Thyroid gland (tissue), 4 donors: Measurements from ENCODE around the gene CDC14A. TPM values are rescaled to one million over a fixed set of nuclear protein-coding genes. Genes with fewer than 3 reads are reported as not detected.
A peak's percentile ranks its signal among the peaks of the same experiment; 100 is the strongest.

Source experiments
- DNase-seq, 2 donors: peaks; one replicate each; pipeline ENCODE4 v3.0.0-alpha.2; 2019
- H3K27ac ChIP-seq, 3 donors: fragments of 200-600 bp; sonication (generic); 1 replicate in 2 of 3; 2 replicates in 1 of 3; pipeline ENCODE4 v1.5.1; 2016 to 2019; ENCODE audit warnings: mild to moderate bottlenecking in 1 of 3, moderate library complexity in 1 of 3
- H3K27me3 ChIP-seq: fragments of 200-600 bp; sonication (generic); one replicate; pipeline ENCODE4 v1.5.1; 2019
- H3K36me3 ChIP-seq, 2 donors: fragments of 200-600 bp; sonication (generic); one replicate each; pipeline ENCODE4 v1.5.1; 2016 to 2019
- H3K4me1 ChIP-seq, 2 donors: fragments of 200-600 bp; sonication (generic); one replicate each; pipeline ENCODE4 v1.5.1; 2017 to 2019
- H3K4me3 ChIP-seq, 3 donors: fragments of 200-600 bp; sonication (generic); replicated peaks in 1 of 3; 1 replicate in 2 of 3; 2 replicates in 1 of 3; pipeline ENCODE4 v1.5.1; 2016; ENCODE audit warnings: mild to moderate bottlenecking in 1 of 3
- H3K9me3 ChIP-seq: fragments of 200-600 bp; sonication (generic); one replicate; pipeline ENCODE4 v1.5.1; 2017
- CTCF ChIP-seq, 6 experiments: fragments of 200-600 bp in 3 of 6; fragments of 450-650 bp in 3 of 6; sonication (generic) in 3 of 6; IDR thresholded peaks; one replicate each; pipeline ENCODE4 v1.5.1; 2016 to 2019; ENCODE audit warnings: antibody characterized with exemption in 6 of 6, mild to moderate bottlenecking in 2 of 6, inconsistent platforms in 1 of 6, moderate library complexity in 1 of 6
- POLR2A ChIP-seq, 2 donors: fragments of 450-650 bp; IDR thresholded peaks; one replicate each; pipeline ENCODE4 v1.6.1; 2017; ENCODE audit warnings: antibody characterized with exemption in 2 of 2, mild to moderate bottlenecking in 2 of 2, moderate library complexity in 1 of 2
- WGBS, 2 donors: methylation state at CpG; one replicate each; pipeline ENCODE4 v1.1.5; 2017; 5-methylcytosine and 5-hydroxymethylcytosine counted together
- intact Hi-C: fragments of 100-400 bp; cut with DNase I; formaldehyde crosslinking; loops from one replicate; pipeline ENCODE4 v1.15.1; 2023
- total RNA-seq, 4 donors: library from RNA; depleted of rRNA; stranded (reverse); fragments of >200 nt; gene quantifications; one replicate each; pipeline ENCODE4 v1.2.3, GENCODE V29; 2016

The CDC14A gene
- total RNA-seq, 4 donors from 2014 or later: 17.1 to 32.8 (median 28.0) TPM

DNA sequence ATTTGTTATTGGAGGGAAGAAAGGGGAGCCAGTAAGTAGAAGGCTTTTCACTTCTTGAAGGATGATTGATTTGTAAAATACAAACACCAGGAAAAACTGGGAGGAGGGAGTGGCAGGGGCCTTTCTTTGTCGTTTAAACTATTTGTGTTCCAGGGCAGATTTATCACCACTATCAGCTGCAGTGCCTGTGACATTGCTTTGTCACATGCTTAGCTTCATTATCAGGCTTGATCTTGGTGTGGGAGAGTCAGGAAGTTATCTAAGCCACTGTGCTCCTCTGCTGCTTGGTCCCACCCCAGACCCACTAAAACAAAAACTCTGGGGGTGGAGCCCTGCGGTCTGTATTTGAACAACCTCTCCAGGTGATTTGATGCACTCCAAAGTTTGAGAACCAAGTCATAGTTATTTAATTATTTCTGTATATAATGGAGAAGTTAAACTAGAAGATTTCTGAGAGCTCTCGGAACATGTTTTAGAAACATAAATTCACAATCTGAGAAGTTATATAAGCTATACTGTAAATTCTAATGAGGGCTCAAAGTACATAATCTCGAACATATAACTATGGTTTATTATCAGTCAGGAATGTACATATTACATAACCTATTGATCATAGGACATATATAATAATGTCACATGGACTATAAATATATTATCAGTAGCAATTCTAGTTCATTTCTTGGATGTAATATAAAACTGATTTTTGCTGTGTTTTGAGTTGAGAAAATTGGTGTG lies 87.9 kb downstream of the CDC14A start:
- Histone ChIP-seq H3K4me1 (peaks cover 6 to 8% of the 10 kb centered on the region in 2 donors), H3K27me3 (no peaks in the 10 kb centered on the region), H3K27ac (peak overlapping the region in 1 of 3 donors; percentile 3), H3K36me3 (no peaks in the 10 kb centered on the region), H3K4me3 (no peak overlapping the region), H3K9me3 (no peaks in the 10 kb centered on the region)
- TF ChIP-seq CTCF (IDR thresholded peaks at IDR 0.05): no peak
- no peak for TF ChIP-seq POLR2A (IDR thresholded peaks at IDR 0.05)
- DNase-seq: no peak
- intact Hi-C loops: no loop called here
- 57 to 60% methylated on average over 4 of the region's 4 CpGs for WGBS, 2 donors

GRCh38 chr1:100441146-100441545 lies 88.8 kb downstream of the CDC14A start:
- TF ChIP-seq POLR2A (IDR thresholded peaks at IDR 0.05) (no peak), CTCF (IDR thresholded peaks at IDR 0.05) (no peak)
- Histone ChIP-seq H3K9me3 (no peaks in the 10 kb centered on the region), H3K36me3 (no peaks in the 10 kb centered on the region), H3K4me1 (peaks cover 6 to 8% of the 10 kb centered on the region in 2 donors), H3K27me3 (no peaks in the 10 kb centered on the region), H3K27ac (peak overlapping the region in 1 of 3 donors; percentile 3), H3K4me3 (no peak overlapping the region)
- no peak for DNase-seq
- intact Hi-C loops: no loop called here
- WGBS, 2 donors: 87 to 97% methylated on average over 2 of the region's 2 CpGs

DNA sequence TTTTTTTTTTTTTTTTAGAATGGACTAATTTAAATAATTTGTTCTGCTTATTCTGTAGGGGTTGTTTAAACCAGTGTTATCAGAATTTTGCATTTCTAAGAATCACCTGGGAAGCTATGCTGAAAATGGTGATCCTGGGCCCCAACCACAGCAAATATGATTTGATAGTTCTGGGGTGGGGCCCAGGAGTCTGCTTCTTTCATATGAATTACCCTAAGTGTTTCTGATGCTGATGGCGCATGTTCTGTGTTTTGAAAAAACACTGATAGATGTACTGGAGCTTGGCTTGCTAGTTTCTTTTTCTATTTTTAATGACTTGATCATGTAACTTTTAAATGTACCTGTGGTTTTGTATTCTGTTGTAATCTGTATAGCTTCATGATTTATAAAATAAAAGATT lies 89.3 kb downstream of the CDC14A start:
- Histone ChIP-seq H3K36me3 (no peaks in the 10 kb centered on the region), H3K4me3 (no peak overlapping the region), H3K27me3 (no peaks in the 10 kb centered on the region), H3K9me3 (no peaks in the 10 kb centered on the region), H3K4me1 (peaks cover 6 to 8% of the 10 kb centered on the region in 2 donors), H3K27ac (no peak overlapping the region)
- no peak for DNase-seq
- WGBS, 2 donors: 90 to 95% methylated on average over 1 of the region's 1 CpG
- TF ChIP-seq POLR2A (IDR thresholded peaks at IDR 0.05) (no peak), CTCF (IDR thresholded peaks at IDR 0.05) (no peak)
- intact Hi-C loops: no loop called here

DNA sequence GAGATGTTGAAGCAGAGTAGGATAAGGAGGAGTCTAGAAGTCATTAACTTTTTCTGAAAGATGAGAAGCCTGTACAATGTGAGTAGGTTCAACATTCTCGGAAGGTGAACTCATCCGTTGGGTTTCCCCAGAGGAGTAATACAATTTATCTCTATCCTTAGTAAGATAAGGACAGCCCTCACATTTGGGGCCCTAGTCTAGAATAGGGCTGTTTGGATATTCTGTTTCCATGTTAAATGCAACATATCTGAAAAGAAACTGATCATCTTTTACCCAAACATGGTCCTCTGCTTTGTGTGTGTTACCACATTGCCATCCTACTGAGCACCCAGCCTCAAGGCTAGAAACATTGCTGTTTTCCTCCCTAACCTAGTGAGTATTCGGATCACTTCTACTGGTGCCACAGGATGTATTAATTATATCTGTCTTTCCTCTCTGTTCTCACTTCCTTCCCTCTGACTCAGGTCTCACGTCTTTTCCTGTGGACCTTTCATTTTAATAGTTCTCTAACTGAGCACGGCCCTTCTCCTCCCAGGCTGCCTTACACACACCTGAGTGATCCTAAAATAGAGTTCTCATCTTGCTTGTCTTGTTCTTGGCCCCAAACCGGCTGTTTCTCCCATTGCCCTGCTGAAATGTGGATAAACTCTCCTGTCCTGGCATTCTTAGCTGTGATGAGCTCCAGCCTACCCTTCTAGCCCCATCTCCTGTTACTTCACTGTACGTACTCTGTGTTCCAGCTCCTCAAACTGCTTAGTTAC lies 91.7 kb downstream of the CDC14A start:
- DNase-seq: no peak
- intact Hi-C loops: no loop called here
- H3K27ac ChIP-seq: peak overlapping the region in 2 of 3 donors; percentile 7 to 35
- H3K27me3 ChIP-seq: no peaks in the 10 kb centered on the region
- H3K36me3 ChIP-seq: no peaks in the 10 kb centered on the region
- H3K9me3 ChIP-seq: no peaks in the 10 kb centered on the region
- 74 to 75% methylated on average over 7 of the region's 7 CpGs for WGBS, 2 donors
- H3K4me3 ChIP-seq: no peak overlapping the region
- peaks cover 6 to 8% of the 10 kb centered on the region in 2 donors for H3K4me1 ChIP-seq
- TF ChIP-seq CTCF (IDR thresholded peaks at IDR 0.05) (no peak), POLR2A (IDR thresholded peaks at IDR 0.05) (no peak)

GRCh38 chr1:100445565-100445964 lies 93.3 kb downstream of the CDC14A start:
- no peaks in the 10 kb centered on the region for H3K4me1 ChIP-seq

More at GRCh38 chr1:100445565-100445964, 93.3 kb downstream of the CDC14A start:
- H3K4me3 ChIP-seq: no peak overlapping the region
- H3K27me3 ChIP-seq: no peaks in the 10 kb centered on the region
- TF ChIP-seq POLR2A (IDR thresholded peaks at IDR 0.05): no peak
- no peak for TF ChIP-seq CTCF (IDR thresholded peaks at IDR 0.05)
- intact Hi-C loops: no loop called here
- no peaks in the 10 kb centered on the region for H3K9me3 ChIP-seq
- DNase-seq: no peak
- no peaks in the 10 kb centered on the region for H3K36me3 ChIP-seq
- H3K27ac ChIP-seq: no peak overlapping the region
